ENCODE data around the gene RIOK2.

DNA sequence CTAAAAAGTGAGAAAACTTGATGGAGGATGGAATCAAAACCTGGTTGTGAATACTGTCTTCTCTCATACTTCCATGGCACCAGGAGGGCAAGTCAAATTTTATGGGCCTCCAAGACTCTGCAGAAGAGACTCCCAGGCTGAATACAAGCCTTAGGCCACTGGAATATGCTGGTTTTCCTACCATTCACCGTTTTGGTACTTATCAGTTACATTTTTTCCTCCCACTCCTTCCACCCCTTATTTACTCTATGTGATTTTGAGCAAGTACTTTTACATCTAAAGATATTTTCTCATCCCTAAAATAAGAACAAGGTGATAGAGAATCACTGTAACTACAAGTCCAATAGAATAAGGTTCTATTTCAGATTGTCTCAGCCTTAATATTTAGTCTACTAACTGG is 32.6 kb downstream of the RIOK2 start:
- TF ChIP-seq, protein P1, sequence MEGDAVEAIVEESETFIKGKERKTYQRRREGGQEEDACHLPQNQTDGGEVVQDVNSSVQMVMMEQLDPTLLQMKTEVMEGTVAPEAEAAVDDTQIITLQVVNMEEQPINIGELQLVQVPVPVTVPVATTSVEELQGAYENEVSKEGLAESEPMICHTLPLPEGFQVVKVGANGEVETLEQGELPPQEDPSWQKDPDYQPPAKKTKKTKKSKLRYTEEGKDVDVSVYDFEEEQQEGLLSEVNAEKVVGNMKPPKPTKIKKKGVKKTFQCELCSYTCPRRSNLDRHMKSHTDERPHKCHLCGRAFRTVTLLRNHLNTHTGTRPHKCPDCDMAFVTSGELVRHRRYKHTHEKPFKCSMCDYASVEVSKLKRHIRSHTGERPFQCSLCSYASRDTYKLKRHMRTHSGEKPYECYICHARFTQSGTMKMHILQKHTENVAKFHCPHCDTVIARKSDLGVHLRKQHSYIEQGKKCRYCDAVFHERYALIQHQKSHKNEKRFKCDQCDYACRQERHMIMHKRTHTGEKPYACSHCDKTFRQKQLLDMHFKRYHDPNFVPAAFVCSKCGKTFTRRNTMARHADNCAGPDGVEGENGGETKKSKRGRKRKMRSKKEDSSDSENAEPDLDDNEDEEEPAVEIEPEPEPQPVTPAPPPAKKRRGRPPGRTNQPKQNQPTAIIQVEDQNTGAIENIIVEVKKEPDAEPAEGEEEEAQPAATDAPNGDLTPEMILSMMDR (IDR thresholded peaks at IDR 0.05; ENCODE audit: control extremely low read depth in 1 of 3, insufficient read depth in 1 of 3, low read depth in 1 of 3, low read length in 3 of 3), result no peak
- no peak for TF ChIP-seq TAF1 (IDR thresholded peaks at IDR 0.05; ENCODE audit: low read depth, low read length)
- no peak for TF ChIP-seq GABPA (IDR thresholded peaks at IDR 0.05; ENCODE audit: borderline replicate concordance, insufficient read depth, low read length)
- TF ChIP-seq, protein P2, sequence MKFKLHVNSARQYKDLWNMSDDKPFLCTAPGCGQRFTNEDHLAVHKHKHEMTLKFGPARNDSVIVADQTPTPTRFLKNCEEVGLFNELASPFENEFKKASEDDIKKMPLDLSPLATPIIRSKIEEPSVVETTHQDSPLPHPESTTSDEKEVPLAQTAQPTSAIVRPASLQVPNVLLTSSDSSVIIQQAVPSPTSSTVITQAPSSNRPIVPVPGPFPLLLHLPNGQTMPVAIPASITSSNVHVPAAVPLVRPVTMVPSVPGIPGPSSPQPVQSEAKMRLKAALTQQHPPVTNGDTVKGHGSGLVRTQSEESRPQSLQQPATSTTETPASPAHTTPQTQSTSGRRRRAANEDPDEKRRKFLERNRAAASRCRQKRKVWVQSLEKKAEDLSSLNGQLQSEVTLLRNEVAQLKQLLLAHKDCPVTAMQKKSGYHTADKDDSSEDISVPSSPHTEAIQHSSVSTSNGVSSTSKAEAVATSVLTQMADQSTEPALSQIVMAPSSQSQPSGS (IDR thresholded peaks at IDR 0.05; ENCODE audit: low read length), result no peak
- no peak for TF ChIP-seq SIN3A (conservative IDR thresholded peaks at IDR 0.05 in 1 of 2, IDR thresholded peaks at IDR 0.05 in 1 of 2; ENCODE audit: low read depth in 1 of 2, low read length in 2 of 2)
